HS-5 (cell line): ENCODE results near the gene CNP.

ENCODE experiments used
- DNase-seq: peaks from one replicate; pipeline ENCODE4 v3.0.0-alpha.2; 2012; ENCODE audit warnings: low read depth

The CNP gene

GRCh38 chr17:41972571-41973407 is 6.2 kb downstream of the CNP start:
- DNase-seq: no peak

DNA sequence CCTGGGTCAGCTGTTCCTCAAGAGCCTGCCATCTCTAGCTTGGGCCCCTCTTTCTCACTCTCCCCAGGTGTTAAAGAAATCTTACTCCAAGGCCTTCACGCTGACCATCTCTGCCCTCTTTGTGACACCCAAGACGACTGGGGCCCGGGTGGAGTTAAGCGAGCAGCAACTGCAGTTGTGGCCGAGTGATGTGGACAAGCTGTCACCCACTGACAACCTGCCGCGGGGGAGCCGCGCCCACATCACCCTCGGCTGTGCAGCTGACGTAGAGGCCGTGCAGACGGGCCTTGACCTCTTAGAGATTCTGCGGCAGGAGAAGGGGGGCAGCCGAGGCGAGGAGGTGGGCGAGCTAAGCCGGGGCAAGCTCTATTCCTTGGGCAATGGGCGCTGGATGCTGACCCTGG is 6.8 kb downstream of the CNP start:
- DNase-seq: no peak

DNA sequence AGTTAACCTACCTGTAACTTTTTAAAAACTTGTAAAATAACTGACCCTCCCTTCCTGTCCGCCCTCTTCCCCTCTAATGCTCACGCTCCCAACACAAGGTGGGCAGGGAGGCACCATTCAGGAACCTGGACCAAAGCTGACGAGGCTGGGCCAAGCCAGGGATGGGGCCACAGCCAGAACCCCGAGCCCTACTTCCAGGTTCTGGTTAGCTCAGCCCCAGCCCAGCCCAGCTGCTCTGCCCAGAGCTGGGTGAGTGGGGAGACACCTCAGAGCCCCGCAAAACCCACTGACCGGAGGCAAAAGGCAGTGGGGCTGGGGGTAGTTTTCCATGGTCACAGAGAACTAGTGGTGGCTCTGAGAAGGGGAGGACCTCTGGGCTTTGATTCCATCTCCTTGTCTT is 7.4 kb downstream of the CNP start:
- DNase-seq: no peak

GRCh38 chr17:41974658-41975057 is 8.1 kb downstream of the CNP start:
- no peak for DNase-seq

DNA sequence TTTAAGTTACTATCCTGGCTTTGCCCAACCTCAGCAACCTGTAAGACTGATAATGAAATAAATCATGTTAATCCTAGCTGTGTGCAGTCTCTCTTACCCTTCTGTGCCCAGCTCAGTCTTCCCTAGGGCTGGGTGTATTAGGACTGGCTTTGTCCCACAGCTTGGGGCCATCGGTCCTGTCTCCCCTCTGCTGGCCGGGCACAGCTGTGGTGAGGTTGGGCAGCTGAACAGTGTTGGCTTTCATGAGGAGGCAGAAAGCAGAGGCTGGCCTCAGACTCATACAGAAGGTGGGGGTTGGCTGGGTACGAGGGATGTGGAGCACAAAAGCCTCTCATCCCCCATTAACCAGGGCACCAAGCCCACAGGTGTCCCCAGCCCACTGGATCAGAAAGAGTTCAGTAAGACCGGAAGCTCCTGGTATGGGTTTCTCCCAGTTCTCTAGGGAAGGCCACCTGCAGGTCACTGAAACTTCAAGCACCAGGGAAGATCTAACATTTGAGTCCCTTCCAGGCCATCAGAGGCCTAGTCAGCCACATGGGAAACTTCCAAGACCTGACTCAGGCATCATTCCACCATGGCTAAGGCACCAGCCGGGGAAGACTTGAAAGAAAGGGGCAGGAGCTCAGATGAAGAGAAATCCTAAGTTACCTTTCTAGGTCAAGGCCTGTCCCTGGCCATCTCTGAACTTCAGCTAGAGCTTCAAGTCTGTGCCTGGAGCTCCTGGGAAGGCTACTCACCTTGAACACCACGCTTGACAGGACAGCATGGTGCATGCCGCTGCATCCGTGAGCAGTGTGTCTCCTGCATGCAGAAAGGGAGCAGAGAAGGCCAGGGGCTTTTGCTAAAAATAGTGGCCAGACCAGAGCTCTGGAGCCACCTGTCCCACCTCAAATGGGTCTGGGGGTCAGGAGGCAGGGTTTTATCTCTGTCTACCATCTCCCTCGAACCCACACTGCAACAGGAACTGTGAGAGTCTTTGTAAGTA is 8.8 kb downstream of the CNP start:
- DNase-seq: no peak

DNA sequence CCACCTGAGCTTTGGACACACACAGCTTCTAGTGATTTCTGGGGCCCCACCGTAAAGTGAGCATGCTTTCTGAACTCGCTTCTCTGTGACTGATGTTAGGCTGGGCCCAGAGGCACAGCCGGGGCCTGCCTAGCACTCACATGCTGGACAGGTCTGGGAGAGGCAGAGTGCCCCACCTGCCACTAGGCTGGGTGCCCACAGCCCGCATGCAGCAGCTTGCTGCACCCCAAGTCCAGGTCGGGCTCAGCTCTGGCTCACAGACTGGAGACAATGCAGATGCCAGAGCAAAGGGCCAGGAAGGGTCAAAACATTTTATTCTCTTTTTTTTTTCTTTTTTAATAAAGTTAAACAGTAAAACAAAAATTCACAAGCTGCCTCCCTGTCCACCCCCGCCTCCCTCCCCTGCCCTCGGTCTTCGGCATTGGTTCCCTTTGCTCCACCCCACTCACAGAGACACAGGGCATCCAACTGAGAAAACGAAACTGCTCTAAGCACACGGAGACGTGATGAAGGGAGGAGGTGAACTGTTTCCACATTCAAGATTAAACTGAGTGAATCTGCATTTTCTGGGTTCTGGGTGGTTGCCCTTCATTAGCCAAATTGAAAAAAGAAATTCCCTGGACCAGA is 9.7 kb downstream of the CNP start:
- no peak for DNase-seq

- no peak for DNase-seq
These were observed 11.4 kb downstream of the CNP start for GRCh38 chr17:41977991-41978390.

DNA sequence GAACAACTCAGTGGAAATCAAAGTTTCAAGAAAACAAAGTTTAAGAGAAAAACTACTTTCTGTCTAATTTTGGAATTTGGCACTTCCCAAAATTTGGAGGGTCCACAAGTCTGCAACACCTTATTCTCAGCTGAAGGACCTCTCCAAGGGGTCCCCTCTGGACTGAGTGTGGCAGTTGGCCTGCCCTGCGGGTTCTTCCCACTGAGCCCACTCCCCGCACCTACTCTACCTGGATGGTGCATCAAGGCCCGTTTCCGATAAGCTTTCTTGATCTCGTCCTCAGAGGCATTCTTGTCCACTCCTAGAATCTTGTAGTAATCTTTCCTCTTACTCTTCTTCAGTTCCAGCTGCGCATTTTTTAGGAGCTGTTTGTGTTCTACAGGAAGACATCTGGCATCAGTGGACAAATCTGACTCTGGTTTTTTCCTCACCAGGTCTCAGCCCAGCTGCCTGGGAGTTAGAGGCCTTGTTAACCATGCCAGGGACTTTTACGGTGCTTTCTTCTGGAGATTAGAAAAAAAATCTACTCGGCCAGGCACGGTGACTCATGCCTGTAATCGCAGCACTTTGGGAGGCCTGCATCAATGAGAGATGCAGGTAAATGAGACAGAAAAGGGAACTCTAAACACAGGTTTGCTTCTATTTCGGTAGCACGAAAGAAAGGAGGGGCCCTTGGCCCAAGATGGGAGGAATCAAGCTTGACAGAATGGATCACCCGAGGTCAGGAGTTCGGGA is 15.6 kb downstream of the CNP start:
- no peak for DNase-seq

DNA sequence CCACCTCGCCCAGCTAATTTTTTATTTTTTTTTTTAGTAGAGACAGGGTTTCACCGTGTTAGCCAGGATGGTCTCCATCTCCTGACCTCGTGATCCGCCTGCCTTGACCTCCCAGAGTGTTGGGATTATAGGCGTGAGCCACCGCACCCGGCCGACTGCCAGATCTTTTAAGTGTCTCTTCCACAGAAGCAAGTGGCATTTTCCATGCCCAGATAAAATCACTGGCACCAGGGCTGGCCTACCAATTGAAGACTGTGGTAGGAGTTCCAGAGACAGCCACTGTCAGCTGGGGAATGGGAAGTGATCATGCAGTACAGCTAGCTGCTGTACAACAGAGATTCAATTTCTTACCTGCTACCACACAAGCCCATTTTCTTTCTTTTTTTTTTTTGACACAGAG is 17.9 kb downstream of the CNP start:
- DNase-seq: no peak

DNA sequence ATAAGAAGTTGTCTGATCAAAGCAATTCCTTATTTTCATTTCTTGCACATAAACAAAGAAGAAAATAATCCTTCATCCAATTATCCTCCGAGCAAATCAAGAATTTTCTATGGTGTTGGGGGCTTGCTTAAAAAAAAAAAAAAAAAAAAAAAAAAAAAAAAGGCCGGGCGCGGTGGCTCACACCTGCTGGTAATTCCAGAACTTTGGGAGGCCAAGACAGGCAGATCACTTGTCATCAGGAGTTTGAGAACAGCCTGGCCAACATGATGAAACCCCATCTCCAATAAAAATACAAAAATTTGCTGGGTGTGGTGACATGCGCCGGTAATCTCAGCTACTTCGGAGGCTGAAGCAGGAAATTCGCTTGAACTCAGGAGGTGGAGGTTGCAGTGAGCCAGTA is 19.3 kb downstream of the CNP start:
- no peak for DNase-seq

DNA sequence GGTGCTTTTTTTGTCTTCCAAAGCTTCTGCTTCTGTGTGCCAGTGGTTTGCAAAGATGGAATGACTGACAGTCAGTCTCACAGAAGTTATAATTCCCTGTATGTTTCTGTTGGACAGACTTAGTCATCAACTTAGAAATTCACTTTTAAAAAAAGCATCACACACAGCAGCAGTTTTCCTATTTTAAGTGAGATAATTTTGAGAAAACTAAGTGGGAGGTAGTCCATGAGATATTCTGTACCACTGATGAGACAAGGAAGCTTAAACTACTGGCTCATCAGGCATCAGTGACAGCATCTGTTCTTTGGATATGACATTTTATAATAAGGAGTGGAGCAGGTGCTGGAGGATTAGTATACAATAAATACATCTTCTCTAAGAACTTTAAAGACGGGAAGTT is 20.0 kb downstream of the CNP start:
- no peak for DNase-seq

DNA sequence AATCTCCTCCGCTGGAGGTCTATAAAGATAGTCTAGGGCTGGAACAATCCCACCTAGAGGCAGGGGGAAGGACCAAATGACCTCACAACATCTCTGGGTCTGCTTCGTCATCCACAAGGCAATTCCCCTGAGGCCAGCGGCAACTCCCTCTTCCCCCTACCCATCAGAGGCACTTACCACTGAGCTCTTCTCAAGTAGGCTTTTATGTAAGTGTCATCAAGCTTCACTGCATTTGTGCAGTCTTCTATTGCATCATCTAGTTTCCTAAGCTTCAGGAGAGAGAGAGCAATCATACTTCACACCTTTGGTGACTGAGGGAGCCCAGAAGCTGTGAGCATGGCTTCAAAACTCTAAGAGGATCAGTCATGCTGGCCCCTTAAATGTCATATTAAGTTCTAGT is 21.0 kb downstream of the CNP start:
- no peak for DNase-seq

DNA sequence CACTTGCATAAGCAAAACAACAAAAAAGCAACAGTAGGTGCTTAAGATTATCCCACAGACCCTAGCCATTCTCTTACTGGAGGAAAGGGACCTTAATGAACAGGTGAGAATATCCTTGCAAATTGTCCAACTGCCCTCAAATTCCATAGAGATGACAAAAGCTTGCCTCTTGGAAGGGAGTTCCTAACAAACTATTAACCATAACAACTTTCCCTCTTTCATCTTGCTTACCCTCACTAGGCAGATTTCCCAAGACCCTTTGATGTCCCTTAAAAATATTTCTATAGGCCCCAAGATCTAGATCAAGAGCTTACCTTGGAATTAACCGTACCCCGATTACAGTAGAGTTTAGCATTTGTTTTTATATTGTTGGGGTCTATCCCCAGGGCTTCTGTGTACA is 21.8 kb downstream of the CNP start:
- DNase-seq: no peak

DNA sequence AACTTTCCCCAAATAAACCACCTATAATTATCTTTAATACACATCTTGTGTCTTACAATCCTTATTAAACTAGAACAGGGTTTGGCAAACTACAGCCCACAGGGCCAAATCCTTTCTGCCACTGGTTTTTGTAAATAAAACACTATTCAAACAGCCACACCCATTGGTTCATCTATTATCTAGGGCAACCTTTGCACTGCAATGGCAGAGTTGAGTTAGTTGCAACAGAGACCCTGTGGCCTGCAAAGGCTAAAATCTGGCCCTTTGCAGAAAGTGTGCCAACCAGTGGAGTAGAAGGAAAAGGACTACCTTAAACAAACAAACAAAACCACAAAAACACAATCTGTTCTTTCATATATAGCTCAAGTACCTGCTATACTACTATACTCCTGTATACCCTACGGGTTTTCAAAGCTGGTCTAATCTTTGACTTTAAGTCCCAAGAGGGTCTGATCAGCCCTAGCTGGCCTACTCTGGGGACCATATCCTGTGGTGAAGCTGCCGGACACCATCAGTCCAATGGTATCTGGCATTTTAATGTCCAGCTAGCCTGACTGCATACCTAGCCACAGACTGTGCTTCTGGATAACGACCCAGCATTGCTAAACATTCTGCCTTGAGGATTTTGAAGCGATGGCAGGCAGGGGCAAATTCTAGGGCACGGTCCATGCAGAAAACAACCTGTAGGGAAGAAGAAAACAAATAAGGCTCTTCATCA is 23.3 kb downstream of the CNP start:
- DNase-seq: no peak

GRCh38 chr17:41992576-41992975 is 26.0 kb downstream of the CNP start:
- DNase-seq: no peak

DNA sequence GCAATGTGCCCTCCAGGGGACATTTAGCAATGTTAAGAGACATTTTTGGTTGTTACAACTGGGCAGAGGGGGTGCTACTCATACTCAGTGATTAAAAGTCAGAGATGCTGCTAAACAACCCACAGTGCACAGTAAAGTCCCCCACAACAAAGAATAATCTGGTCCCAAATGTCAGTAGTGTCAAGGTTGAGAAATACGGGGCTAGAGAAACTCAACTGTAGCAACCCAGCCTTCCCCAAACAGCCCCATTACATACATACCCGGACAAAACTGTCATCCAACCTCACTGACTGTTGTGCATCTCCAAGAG is 30.2 kb downstream of the CNP start:
- no peak for DNase-seq

DNA sequence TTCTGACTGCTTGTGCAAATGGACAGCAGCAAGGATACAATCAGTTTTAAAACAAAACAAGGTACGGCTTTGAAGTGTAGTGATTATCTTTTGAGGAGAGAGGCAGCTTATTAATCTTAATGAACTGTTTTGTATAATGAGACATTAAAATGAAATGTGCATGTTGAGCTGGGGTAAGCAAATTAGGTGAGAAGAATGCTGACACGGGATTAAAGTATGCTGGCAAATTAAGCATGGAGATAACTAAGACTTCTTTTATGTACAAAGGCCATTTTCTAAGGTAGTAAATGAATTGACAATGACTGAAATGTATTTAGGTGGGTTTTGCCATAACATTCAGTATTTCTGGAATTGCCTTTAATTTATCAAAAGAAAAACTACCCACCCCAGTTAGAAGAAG is 31.9 kb downstream of the CNP start:
- no peak for DNase-seq

- DNase-seq: no peak
These were observed 34.0 kb downstream of the CNP start for GRCh38 chr17:42000413-42001133.

- DNase-seq: no peak
These were observed 35.1 kb downstream of the CNP start for GRCh38 chr17:42001729-42002128.

GRCh38 chr17:42002175-42002791 is 35.7 kb downstream of the CNP start:
- DNase-seq: no peak
